Esophagus muscularis mucosa (tissue), 4 donors: ENCODE results near the gene REC114. TPM values are rescaled to one million over a fixed set of nuclear protein-coding genes. Genes with fewer than 3 reads are reported as not detected.

Experiments
- DNase-seq: peaks from one replicate; pipeline ENCODE4 v3.0.0-alpha.2; 2017; ENCODE audit errors: extremely low spot score
- H3K27ac ChIP-seq, 4 donors: fragments of 200-600 bp; sonication (generic); replicated peaks in 1 of 4; 1 replicate in 3 of 4; 2 replicates in 1 of 4; pipeline ENCODE4 v1.5.1; 2016 to 2019; ENCODE audit warnings: mild to moderate bottlenecking in 1 of 4
- H3K27me3 ChIP-seq, 4 donors: fragments of 200-600 bp; sonication (generic); one replicate each; pipeline versions ENCODE4 v1.5.1 to v1.6.0; 2016 to 2019
- H3K36me3 ChIP-seq, 4 donors: fragments of 200-600 bp; sonication (generic); one replicate each; pipeline ENCODE4 v1.5.1; 2016 to 2019
- H3K4me1 ChIP-seq, 4 donors: fragments of 200-600 bp; sonication (generic); one replicate each; pipeline ENCODE4 v1.5.1; 2016 to 2019
- H3K4me3 ChIP-seq, 4 donors: fragments of 200-600 bp; sonication (generic); 1 replicate in 2 of 4; 2 replicates in 2 of 4; pipeline ENCODE4 v1.5.1; 2016 to 2019; ENCODE audit warnings: mild to moderate bottlenecking in 4 of 4, moderate library complexity in 1 of 4
- H3K9me3 ChIP-seq, 4 donors: fragments of 200-600 bp; sonication (generic); 1 replicate in 3 of 4; 2 replicates in 1 of 4; pipeline ENCODE4 v1.5.1; 2016 to 2019
- CTCF ChIP-seq, 3 experiments: fragments of 200-600 bp in 2 of 3; fragments of 450-650 bp in 1 of 3; sonication (generic) in 2 of 3; IDR thresholded peaks; one replicate each; pipeline ENCODE4 v1.5.1; 2017 to 2019; ENCODE audit warnings: antibody characterized with exemption in 3 of 3, mild to moderate bottlenecking in 2 of 3, moderate library complexity in 1 of 3
- EP300 ChIP-seq: sonication (generic); formaldehyde crosslinking; IDR thresholded peaks from one replicate; pipeline ENCODE4 v1.6.1; 2017; ENCODE audit warnings: antibody characterized with exemption
- POLR2A ChIP-seq: fragments of 450-650 bp; IDR thresholded peaks from one replicate; pipeline ENCODE4 v1.6.1; 2017; ENCODE audit warnings: antibody characterized with exemption, moderate library complexity, mild to moderate bottlenecking, low read depth
- POLR2AphosphoS5 ChIP-seq, 2 donors: sonication (generic); formaldehyde crosslinking; IDR thresholded peaks; one replicate each; pipeline ENCODE4 v1.6.1; 2017; ENCODE audit warnings: antibody characterized with exemption in 2 of 2
- WGBS: methylation state at CpG from one replicate; pipeline ENCODE4 v1.1.5; 2018; 5-methylcytosine and 5-hydroxymethylcytosine counted together
- intact Hi-C: fragments of 100-400 bp; cut with DNase I; formaldehyde crosslinking; loops from one replicate; pipeline ENCODE4 v1.15.1; 2023
- total RNA-seq, 4 donors: library from RNA; depleted of rRNA; stranded (reverse); fragments of >200 nt; gene quantifications; one replicate each; pipeline versions ENCODE4 v1.1.0 to v1.2.1, GENCODE V29; 2016

REC114 gene
- total RNA-seq, 4 donors from 2014 or later: not detected

DNA sequence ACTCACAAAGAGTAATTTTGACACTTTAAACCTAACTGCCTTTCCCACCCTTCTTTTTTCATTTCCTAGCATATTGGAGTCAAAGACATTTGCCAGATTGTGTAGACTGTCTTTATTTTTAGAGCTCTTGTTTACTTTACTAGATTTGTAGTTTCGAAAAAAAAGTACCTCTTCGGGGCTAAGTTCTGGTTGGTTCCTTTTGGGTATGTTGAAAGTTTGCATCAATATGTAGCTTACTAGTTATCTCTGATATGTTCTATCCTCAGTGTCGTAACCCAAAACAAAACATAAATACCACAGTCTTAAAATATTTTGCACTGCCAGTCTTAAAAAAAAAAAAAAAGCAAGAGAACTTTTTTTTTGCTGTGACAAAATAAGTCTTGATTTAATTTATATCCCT is 52.2 kb downstream of the REC114 start:
- H3K4me1 ChIP-seq: no peaks in the 10 kb centered on the region
- no peaks in the 10 kb centered on the region for H3K9me3 ChIP-seq
- intact Hi-C loops: no loop called here
- TF ChIP-seq POLR2AphosphoS5 (IDR thresholded peaks at IDR 0.05) (no peak), CTCF (IDR thresholded peaks at IDR 0.05) (no peak), POLR2A (no peak), EP300 (no peak)
- H3K36me3 ChIP-seq: no peaks in the 10 kb centered on the region
- no peak overlapping the region for H3K4me3 ChIP-seq
- DNase-seq: no peak
- WGBS: 53% methylated on average over 3 of the region's 3 CpGs
- no peak overlapping the region for H3K27ac ChIP-seq
- H3K27me3 ChIP-seq: no peaks in the 10 kb centered on the region

GRCh38 chr15:73500696-73501095 is 57.7 kb downstream of the REC114 start:
- intact Hi-C loops: no loop called here
- H3K4me3 ChIP-seq: no peak overlapping the region
- TF ChIP-seq POLR2AphosphoS5 (IDR thresholded peaks at IDR 0.05) (no peak), CTCF (IDR thresholded peaks at IDR 0.05) (no peak), EP300 (no peak), POLR2A (no peak)
- no peaks in the 10 kb centered on the region for H3K9me3 ChIP-seq
- DNase-seq: no peak
- no peaks in the 10 kb centered on the region for H3K36me3 ChIP-seq
- no peak overlapping the region for H3K27ac ChIP-seq
- no peaks in the 10 kb centered on the region for H3K4me1 ChIP-seq
- H3K27me3 ChIP-seq: no peaks in the 10 kb centered on the region

DNA sequence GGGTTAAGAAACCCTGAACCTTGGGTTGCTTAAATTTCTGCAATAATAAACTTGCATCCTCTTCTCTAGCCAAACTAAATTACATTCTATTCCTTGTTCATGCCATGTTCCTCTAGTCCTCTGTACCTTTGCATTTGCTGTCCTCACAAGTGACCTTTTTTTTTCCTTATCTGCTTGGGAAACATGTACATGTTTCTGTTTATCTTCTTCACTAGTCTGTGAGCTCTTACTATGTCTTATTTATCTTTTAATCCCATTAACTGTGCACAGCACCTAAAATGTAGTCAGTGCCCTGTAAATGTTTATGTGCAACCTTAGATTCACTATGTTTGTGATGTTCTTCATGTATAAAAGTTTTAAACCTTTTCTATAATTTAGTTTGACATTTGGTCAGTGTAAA is 61.9 kb downstream of the REC114 start:
- DNase-seq: no peak
- no peaks in the 10 kb centered on the region for H3K27me3 ChIP-seq
- no peak for TF ChIP-seq EP300
- no peak for TF ChIP-seq POLR2A
- TF ChIP-seq POLR2AphosphoS5 (IDR thresholded peaks at IDR 0.05): no peak
- TF ChIP-seq CTCF (IDR thresholded peaks at IDR 0.05): no peak
- H3K36me3 ChIP-seq: no peaks in the 10 kb centered on the region
- no peaks in the 10 kb centered on the region for H3K4me1 ChIP-seq
- no peak overlapping the region for H3K27ac ChIP-seq
- no peaks in the 10 kb centered on the region for H3K9me3 ChIP-seq
- no peak overlapping the region for H3K4me3 ChIP-seq
- intact Hi-C loops: no loop called here

DNA sequence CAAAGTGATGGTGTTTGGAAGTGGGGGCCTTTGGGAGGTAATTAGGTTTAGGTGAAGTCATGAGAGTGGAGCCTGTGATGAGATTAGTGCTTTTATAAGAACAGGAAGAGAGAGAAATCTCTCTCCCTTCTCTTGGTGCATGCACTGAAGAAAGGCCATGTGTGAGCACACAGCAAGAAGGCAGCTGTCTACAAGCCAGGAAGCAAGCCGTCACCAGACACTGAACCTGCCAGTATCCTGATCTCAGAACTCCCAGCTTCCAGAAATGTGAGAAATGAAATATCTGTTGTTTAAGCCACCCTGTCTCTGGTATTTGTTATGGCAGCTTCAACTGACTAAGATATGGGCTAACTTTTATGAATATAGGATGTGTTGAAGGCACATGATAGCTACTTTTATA is 72.6 kb downstream of the REC114 start:
- intact Hi-C loops: no loop called here
- Histone ChIP-seq H3K36me3 (no peaks in the 10 kb centered on the region), H3K27ac (no peak overlapping the region), H3K9me3 (no peaks in the 10 kb centered on the region), H3K4me3 (no peak overlapping the region), H3K27me3 (no peaks in the 10 kb centered on the region), H3K4me1 (peaks cover 0 to 3% (median 0%) of the 10 kb centered on the region in 4 donors)
- no peak for TF ChIP-seq EP300
- TF ChIP-seq CTCF (IDR thresholded peaks at IDR 0.05): no peak
- no peak for TF ChIP-seq POLR2A
- no peak for TF ChIP-seq POLR2AphosphoS5 (IDR thresholded peaks at IDR 0.05)
- no peak for DNase-seq
- 67% methylated on average over 1 of the region's 1 CpG for WGBS

GRCh38 chr15:73517566-73517965 is 74.6 kb downstream of the REC114 start:
- H3K4me3 ChIP-seq: no peak overlapping the region
- DNase-seq: no peak
- no peaks in the 10 kb centered on the region for H3K9me3 ChIP-seq
- H3K36me3 ChIP-seq: no peaks in the 10 kb centered on the region
- peaks cover 0 to 3% (median 0%) of the 10 kb centered on the region in 4 donors for H3K4me1 ChIP-seq
- no peak overlapping the region for H3K27ac ChIP-seq
- 91% methylated on average over 2 of the region's 2 CpGs for whole genome bisulfite sequencing
- H3K27me3 ChIP-seq: no peaks in the 10 kb centered on the region
- TF ChIP-seq POLR2A (no peak), EP300 (no peak), POLR2AphosphoS5 (IDR thresholded peaks at IDR 0.05) (no peak), CTCF (IDR thresholded peaks at IDR 0.05) (no peak)
- intact Hi-C loops: no loop called here
